ENCODE data around the gene C11orf87.

C11orf87 gene

GRCh38 chr11:109421981-109422869 lies at the start of gene C11orf87:
C11orf87 (plus strand) TSS chr11:109422190; CDS start chr11:109423634, 1,444 bp downstream.
- peak; percentile 43 for DNase-seq (ENCODE audit: low spot score)

- DNase-seq (ENCODE audit: low spot score) = no peak
Measured at GRCh38 chr11:109374032-109374431, 48.0 kb upstream of the C11orf87 start.

GRCh38 chr11:109374441-109374840 lies 47.5 kb upstream of the C11orf87 start:
- no peak for DNase-seq (ENCODE audit: low spot score)

GRCh38 chr11:109377039-109377742 lies 44.8 kb upstream of the C11orf87 start:
- DNase-seq (ENCODE audit: low spot score) = no peak

- DNase-seq (ENCODE audit: low spot score) = peak; percentile 30
Measured at GRCh38 chr11:109378034-109378433, 44.0 kb upstream of the C11orf87 start.

- no peak for DNase-seq (ENCODE audit: low spot score)
Measured at GRCh38 chr11:109383306-109383705, 38.7 kb upstream of the C11orf87 start.

GRCh38 chr11:109384873-109385272 lies 37.1 kb upstream of the C11orf87 start:
- peak; percentile 22 for DNase-seq (ENCODE audit: low spot score)

- no peak for DNase-seq (ENCODE audit: low spot score)
Measured at GRCh38 chr11:109388982-109389381, 33.0 kb upstream of the C11orf87 start.

- DNase-seq (ENCODE audit: low spot score) = no peak
Measured at GRCh38 chr11:109390752-109391151, 31.2 kb upstream of the C11orf87 start.

- peak; percentile 18 for DNase-seq (ENCODE audit: low spot score)
Measured at GRCh38 chr11:109401545-109401944, 20.4 kb upstream of the C11orf87 start.

GRCh38 chr11:109405671-109406070 lies 16.3 kb upstream of the C11orf87 start:
- peak; percentile 38 for DNase-seq (ENCODE audit: low spot score)

GRCh38 chr11:109416601-109417000 lies 5.4 kb upstream of the C11orf87 start:
- DNase-seq (ENCODE audit: low spot score) = no peak

- DNase-seq (ENCODE audit: low spot score) = peak; percentile 70
Measured at GRCh38 chr11:109422870-109423465, 978 bp downstream of the C11orf87 start.

GRCh38 chr11:109423466-109424190 lies 1.6 kb downstream of the C11orf87 start:
- DNase-seq (ENCODE audit: low spot score) = no peak

- no peak for DNase-seq (ENCODE audit: low spot score)
Measured at GRCh38 chr11:109424901-109425300, 2.9 kb downstream of the C11orf87 start.

GRCh38 chr11:109425554-109425953 lies 3.6 kb downstream of the C11orf87 start:
- DNase-seq (ENCODE audit: low spot score) = no peak

- peak; percentile 5 for DNase-seq (ENCODE audit: low spot score)
Measured at GRCh38 chr11:109426442-109427240, 4.7 kb downstream of the C11orf87 start.

- peak; percentile 43 for DNase-seq (ENCODE audit: low spot score)
Measured at GRCh38 chr11:109432105-109432504, 10.1 kb downstream of the C11orf87 start.

- DNase-seq (ENCODE audit: low spot score) = no peak
Measured at GRCh38 chr11:109433753-109434256, 11.8 kb downstream of the C11orf87 start.

- peak; percentile 27 for DNase-seq (ENCODE audit: low spot score)
Measured at GRCh38 chr11:109435121-109435742, 13.2 kb downstream of the C11orf87 start.
